HepG2 (cell line): ENCODE measurements around the gene C6orf132. TPM values are rescaled to one million over a fixed set of nuclear protein-coding genes. Genes with fewer than 3 reads are reported as not detected.

Source experiments
- BRD4 ChIP-seq: sonication (generic); formaldehyde crosslinking; IDR thresholded peaks from 2 replicates; pipeline ENCODE4 v1.4.0; 2020; ENCODE audit warnings: missing genetic modification reagents
- FOXA1 ChIP-seq, 2 experiments: fragments of 450-650 bp in 1 of 2; sonication (generic) in 1 of 2; formaldehyde crosslinking in 1 of 2; IDR thresholded peaks; 2 replicates each; pipeline versions ENCODE4 v1.4.0 to v1.6.1; 2016 to 2020; ENCODE audit warnings: missing genetic modification reagents in 1 of 2
- GATA4 ChIP-seq: sonication (generic); IDR thresholded peaks from 2 replicates; pipeline ENCODE4 v1.6.1; 2016; ENCODE audit warnings: antibody characterized with exemption, low read depth, borderline replicate concordance
- MBD4 ChIP-seq: IDR thresholded peaks from 2 replicates; pipeline ENCODE4 v1.6.1; 2012; ENCODE audit warnings: low read length, inconsistent platforms, borderline replicate concordance
- PAX8 ChIP-seq: sonication (generic); formaldehyde crosslinking; IDR thresholded peaks from 2 replicates; pipeline ENCODE4 v1.8.0; 2022; ENCODE audit warnings: mild to moderate bottlenecking, missing genetic modification reagents, borderline replicate concordance
- PCBP2 ChIP-seq: fragments of 200-400 bp; formaldehyde crosslinking; optimal IDR thresholded peaks from 2 replicates; pipeline ENCODE3; 2018; ENCODE audit warnings: low read length, low read depth; ENCODE audit not compliant: poor library complexity, severe bottlenecking
- PRMT3 ChIP-seq: sonication (generic); formaldehyde crosslinking; IDR thresholded peaks from 2 replicates; pipeline ENCODE4 v1.8.1; 2022; ENCODE audit warnings: low read depth, mild to moderate bottlenecking, moderate library complexity, missing genetic modification reagents, borderline replicate concordance
- YEATS2 ChIP-seq: sonication (generic); formaldehyde crosslinking; IDR thresholded peaks from 2 replicates; pipeline ENCODE4 v1.4.0; 2020; ENCODE audit warnings: missing genetic modification reagents, borderline replicate concordance
- ZNF124 ChIP-seq: sonication (generic); formaldehyde crosslinking; IDR thresholded peaks from 2 replicates; pipeline ENCODE4 v1.4.0; 2020; ENCODE audit warnings: missing genetic modification reagents
- ZNF335 ChIP-seq: sonication (generic); formaldehyde crosslinking; IDR thresholded peaks from 2 replicates; pipeline ENCODE4 v1.4.0; 2020; ENCODE audit warnings: missing genetic modification reagents
- ZNF546 ChIP-seq: sonication (generic); formaldehyde crosslinking; conservative IDR thresholded peaks from 2 replicates; pipeline ENCODE4 v1.8.1; 2023; ENCODE audit warnings: mild to moderate bottlenecking, missing genetic modification reagents
- ZNF572 ChIP-seq: sonication (generic); formaldehyde crosslinking; IDR thresholded peaks from 2 replicates; pipeline ENCODE4 v1.5.1; 2020; ENCODE audit warnings: mild to moderate bottlenecking, missing genetic modification reagents
- ZNF737 ChIP-seq: sonication (generic); formaldehyde crosslinking; IDR thresholded peaks from 2 replicates; pipeline ENCODE4 v1.5.0; 2020; ENCODE audit warnings: missing genetic modification reagents, mild to moderate bottlenecking, borderline replicate concordance
- ZNF761 ChIP-seq: sonication (generic); formaldehyde crosslinking; conservative IDR thresholded peaks from 2 replicates; pipeline ENCODE4 v1.4.0; 2020; ENCODE audit warnings: mild to moderate bottlenecking, missing genetic modification reagents
- polyA plus RNA-seq, 8 experiments: library from polyadenylated mRNA; depleted of rRNA in 3 of 8; stranded (reverse) in 7 of 8; unstranded in 1 of 8; fragments of >200 nt; fragmentation: Illumina TruSeq in 4 of 8; extraction: Trizol in 4 of 8; gene quantifications; 2 replicates each; pipeline versions ENCODE4 v1.2.1 to v1.2.3, GENCODE V29; 2011 to 2016; ENCODE audit warnings: low read depth in 4 of 8, missing spikeins in 1 of 8, mixed read lengths in 1 of 8; ENCODE audit not compliant: insufficient read depth in 1 of 8
- total RNA-seq, 5 experiments: library from RNA; depleted of rRNA; stranded (reverse); fragments of >200 nt; fragmentation: Illumina TruSeq; extraction: Trizol; gene quantifications; 2 replicates each; pipeline ENCODE4 v1.2.3, GENCODE V29; 2016; ENCODE audit warnings: low read depth in 1 of 5
- TF ChIP-seq, protein P1 (sequence below): sonication (generic); formaldehyde crosslinking; IDR thresholded peaks from 2 replicates; pipeline ENCODE4 v1.4.0; 2020; ENCODE audit warnings: low read depth, missing genetic modification reagents
- TF ChIP-seq, protein P2 (sequence below): sonication (generic); formaldehyde crosslinking; IDR thresholded peaks from 2 replicates; pipeline ENCODE4 v1.4.0; 2020; ENCODE audit warnings: missing genetic modification reagents, borderline replicate concordance
- TF ChIP-seq, protein P3 (sequence below): sonication (generic); formaldehyde crosslinking; IDR thresholded peaks from 2 replicates; pipeline ENCODE4 v1.8.1; 2022; ENCODE audit warnings: mild to moderate bottlenecking, missing genetic modification reagents
- TF ChIP-seq, protein P4 (sequence below): sonication (generic); formaldehyde crosslinking; IDR thresholded peaks from 2 replicates; pipeline ENCODE4 v1.8.1; 2023; ENCODE audit warnings: mild to moderate bottlenecking, inconsistent platforms, moderate library complexity, missing genetic modification reagents, borderline replicate concordance

The C6orf132 gene
- total and polyA plus RNA-seq, 2 of the 13 experiments (the other 11 are each of a cell fraction or from before 2014, with no cell fraction given): 0.78 to 3.0 TPM

DNA sequence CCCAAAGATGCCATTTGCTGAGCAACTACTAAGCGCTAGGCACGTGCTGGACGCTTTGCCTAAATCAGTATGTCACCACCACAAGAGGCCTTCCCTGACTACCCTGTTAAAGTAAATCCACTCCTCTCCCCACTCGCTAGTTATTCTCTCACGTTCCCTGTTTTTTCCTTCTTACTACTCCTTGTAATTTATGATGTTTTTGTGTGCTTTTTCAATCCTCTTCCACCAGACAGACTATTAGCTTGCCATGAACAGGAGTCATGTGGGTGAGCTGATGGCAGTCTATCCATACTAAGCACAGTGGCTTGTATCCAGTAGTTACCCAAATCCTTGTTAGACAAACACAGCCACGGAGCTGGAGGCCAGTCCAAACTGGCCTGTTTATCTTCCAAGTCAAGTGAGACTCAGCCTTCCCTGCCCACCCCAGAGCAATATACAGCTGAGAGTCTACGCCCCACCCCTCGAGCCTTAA lies 41.2 kb downstream of the C6orf132 start (continued):
- TF ChIP-seq, protein P1, sequence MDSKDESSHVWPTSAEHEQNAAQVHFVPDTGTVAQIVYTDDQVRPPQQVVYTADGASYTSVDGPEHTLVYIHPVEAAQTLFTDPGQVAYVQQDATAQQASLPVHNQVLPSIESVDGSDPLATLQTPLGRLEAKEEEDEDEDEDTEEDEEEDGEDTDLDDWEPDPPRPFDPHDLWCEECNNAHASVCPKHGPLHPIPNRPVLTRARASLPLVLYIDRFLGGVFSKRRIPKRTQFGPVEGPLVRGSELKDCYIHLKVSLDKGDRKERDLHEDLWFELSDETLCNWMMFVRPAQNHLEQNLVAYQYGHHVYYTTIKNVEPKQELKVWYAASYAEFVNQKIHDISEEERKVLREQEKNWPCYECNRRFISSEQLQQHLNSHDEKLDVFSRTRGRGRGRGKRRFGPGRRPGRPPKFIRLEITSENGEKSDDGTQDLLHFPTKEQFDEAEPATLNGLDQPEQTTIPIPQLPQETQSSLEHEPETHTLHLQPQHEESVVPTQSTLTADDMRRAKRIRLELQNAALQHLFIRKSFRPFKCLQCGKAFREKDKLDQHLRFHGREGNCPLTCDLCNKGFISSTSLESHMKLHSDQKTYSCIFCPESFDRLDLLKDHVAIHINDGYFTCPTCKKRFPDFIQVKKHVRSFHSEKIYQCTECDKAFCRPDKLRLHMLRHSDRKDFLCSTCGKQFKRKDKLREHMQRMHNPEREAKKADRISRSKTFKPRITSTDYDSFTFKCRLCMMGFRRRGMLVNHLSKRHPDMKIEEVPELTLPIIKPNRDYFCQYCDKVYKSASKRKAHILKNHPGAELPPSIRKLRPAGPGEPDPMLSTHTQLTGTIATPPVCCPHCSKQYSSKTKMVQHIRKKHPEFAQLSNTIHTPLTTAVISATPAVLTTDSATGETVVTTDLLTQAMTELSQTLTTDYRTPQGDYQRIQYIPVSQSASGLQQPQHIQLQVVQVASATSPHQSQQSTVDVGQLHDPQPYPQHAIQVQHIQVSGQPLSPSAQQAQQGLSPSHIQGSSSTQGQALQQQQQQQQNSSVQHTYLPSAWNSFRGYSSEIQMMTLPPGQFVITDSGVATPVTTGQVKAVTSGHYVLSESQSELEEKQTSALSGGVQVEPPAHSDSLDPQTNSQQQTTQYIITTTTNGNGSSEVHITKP (CRISPR knock-in tag): no peak
- TF ChIP-seq ZNF124 (CRISPR knock-in tag) (no peak), ZNF546 (CRISPR knock-in tag) (no peak), MBD4 (no peak), ZNF761 (CRISPR knock-in tag) (no peak), ZNF335 (CRISPR knock-in tag) (0 out of 2 replicates have a peak, but pooled peaks have one; percentile 24), FOXA1 (IDR thresholded peaks at IDR 0.05) (no peak), FOXA1 (CRISPR knock-in tag; IDR thresholded peaks at IDR 0.05) (peak; percentile 35; the same call in 1 of the 2 replicates), ZNF572 (CRISPR knock-in tag) (no peak), YEATS2 (CRISPR knock-in tag) (no peak), PAX8 (no peak), GATA4 (no peak), ZNF737 (no peak), PCBP2 (no peak), PRMT3 (CRISPR knock-in tag) (no peak), BRD4 (CRISPR knock-in tag) (no peak)
- TF ChIP-seq, protein P2, sequence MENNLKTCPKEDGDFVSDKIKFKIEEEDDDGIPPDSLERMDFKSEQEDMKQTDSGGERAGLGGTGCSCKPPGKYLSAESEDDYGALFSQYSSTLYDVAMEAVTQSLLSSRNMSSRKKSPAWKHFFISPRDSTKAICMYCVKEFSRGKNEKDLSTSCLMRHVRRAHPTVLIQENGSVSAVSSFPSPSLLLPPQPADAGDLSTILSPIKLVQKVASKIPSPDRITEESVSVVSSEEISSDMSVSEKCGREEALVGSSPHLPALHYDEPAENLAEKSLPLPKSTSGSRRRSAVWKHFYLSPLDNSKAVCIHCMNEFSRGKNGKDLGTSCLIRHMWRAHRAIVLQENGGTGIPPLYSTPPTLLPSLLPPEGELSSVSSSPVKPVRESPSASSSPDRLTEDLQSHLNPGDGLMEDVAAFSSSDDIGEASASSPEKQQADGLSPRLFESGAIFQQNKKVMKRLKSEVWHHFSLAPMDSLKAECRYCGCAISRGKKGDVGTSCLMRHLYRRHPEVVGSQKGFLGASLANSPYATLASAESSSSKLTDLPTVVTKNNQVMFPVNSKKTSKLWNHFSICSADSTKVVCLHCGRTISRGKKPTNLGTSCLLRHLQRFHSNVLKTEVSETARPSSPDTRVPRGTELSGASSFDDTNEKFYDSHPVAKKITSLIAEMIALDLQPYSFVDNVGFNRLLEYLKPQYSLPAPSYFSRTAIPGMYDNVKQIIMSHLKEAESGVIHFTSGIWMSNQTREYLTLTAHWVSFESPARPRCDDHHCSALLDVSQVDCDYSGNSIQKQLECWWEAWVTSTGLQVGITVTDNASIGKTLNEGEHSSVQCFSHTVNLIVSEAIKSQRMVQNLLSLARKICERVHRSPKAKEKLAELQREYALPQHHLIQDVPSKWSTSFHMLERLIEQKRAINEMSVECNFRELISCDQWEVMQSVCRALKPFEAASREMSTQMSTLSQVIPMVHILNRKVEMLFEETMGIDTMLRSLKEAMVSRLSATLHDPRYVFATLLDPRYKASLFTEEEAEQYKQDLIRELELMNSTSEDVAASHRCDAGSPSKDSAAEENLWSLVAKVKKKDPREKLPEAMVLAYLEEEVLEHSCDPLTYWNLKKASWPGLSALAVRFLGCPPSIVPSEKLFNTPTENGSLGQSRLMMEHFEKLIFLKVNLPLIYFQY (CRISPR knock-in tag): no peak
- TF ChIP-seq, protein P3, sequence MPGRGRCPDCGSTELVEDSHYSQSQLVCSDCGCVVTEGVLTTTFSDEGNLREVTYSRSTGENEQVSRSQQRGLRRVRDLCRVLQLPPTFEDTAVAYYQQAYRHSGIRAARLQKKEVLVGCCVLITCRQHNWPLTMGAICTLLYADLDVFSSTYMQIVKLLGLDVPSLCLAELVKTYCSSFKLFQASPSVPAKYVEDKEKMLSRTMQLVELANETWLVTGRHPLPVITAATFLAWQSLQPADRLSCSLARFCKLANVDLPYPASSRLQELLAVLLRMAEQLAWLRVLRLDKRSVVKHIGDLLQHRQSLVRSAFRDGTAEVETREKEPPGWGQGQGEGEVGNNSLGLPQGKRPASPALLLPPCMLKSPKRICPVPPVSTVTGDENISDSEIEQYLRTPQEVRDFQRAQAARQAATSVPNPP (CRISPR knock-in tag): no peak
- TF ChIP-seq, protein P4, sequence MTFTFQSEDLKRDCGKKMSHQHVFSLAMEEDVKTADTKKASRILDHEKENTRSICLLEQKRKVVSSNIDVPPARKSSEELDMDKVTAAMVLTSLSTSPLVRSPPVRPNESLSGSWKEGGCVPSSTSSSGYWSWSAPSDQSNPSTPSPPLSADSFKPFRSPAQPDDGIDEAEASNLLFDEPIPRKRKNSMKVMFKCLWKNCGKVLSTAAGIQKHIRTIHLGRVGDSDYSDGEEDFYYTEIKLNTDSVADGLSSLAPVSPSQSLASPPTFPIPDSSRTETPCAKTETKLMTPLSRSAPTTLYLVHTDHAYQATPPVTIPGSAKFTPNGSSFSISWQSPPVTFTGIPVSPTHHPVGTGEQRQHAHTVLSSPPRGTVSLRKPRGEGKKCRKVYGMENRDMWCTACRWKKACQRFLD: no peak
